Fibroblast of peridontal ligament (primary cell): ENCODE results near the gene ERP44.
"Not testable (repeated sequence)": the region's sequence is repeated elsewhere in the genome, so short reads cannot be mapped to it uniquely, and the experiment has no call there.

Source experiments
- DNase-seq: peaks from one replicate; pipeline ENCODE4 v3.0.0-alpha.2; 2010; ENCODE audit errors: extremely low read depth

The ERP44 gene

DNA sequence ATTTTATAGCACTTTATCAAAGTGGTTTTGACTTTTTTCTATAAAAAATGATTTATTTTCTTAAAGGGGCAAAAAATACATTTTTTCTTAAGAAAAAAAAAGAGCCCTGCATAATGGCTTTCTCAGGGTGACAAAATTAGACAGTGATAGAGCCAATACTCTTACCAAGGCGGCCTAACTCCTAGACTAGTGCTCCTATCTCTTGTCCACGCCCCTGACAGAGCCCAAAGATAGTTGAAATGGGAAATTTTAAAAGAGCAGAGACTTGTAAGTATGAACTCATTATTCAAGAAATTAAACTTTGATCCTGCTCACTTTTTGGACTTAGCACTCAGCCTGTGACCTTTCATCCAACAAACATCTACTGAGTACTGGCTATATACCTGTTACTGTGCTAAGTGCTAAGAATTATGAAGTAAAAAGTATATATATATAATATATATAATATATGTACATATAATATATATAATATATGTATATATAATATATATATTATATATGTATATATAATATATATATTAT is 1.4 kb upstream of the ERP44 start:
- DNase-seq, result no peak

DNA sequence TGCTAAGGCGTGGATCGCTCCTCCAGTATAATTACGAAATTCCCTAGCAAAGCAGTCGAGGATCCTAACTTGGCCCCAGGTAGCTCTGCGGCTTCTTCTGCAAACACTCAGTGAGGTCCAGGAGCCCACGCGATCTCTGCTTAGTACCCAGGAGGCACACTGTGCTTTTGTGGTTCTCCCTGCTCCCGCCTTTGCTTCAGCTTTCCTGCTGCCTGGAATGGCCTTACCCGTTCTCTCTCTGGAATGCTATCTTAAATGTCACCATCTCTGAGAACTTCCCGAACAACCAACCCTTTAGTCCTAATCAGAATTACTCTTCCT is 882 bp upstream of the ERP44 start:
- DNase-seq, result no peak

DNA sequence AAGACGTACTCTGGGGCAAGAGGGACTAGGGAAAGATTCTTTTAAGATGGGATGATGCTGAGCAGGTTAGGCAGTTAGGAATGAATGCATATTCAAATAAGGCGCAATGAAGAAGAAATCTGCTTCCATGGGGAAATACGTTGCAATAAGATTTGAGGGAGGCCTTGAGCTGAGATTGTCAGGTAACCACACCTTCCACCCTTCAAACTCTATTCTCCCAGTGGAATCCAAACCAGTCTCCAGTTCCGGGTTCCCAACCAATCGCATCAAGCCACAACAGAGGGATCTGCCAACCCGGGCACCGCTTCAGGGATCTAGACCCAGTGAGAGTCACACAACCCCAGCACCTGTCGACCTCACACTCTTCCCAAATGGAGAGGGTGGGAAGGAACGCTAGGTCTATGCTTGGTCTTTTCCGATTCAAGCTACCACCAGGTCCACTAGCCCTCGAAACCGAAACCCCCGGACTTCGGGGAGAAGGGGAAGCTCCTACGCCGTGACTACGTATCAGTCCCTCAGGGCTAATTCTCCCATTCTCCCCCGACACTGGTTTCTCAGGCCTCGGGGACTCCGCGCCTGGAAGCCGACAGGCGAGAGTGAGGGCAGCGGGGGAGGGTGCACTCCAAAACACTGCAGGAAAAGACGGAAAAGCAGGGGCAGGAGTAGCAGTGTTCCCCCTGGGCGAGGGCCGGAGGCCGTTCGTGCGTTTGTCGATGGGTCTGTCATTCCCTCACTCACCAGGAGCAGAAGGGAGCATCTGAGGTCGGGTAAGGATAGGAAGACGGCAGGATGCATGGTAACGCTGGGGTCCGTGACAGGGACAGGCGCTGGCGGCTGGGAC is 534 bp downstream of the ERP44 start:
- peak; percentile 43 for DNase-seq

DNA sequence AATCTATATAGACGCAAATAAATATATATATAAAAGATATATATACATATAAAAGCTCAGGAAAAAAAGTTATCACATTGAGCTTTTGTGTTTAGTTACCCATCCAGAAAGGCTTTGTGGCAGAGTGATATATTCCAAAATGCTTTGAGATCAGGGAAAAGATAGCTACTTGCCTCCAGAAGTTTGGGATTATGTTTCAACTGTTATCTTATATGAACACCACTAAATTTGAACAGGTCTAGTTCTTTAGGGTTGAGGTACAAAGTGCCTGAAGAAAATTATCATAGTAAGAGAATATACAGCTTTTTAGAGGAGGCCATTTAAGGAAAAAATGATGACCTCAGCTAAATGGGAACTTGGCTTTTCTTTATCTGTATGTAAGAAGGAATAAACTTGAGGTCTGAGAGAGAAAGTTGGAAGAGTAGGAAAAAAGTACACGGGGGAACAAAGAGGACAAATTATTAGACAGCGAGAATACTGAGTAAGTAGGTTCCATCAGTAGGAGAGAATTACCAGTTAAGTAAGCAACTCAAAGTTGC is 2.4 kb downstream of the ERP44 start:
- DNase-seq, result no peak

DNA sequence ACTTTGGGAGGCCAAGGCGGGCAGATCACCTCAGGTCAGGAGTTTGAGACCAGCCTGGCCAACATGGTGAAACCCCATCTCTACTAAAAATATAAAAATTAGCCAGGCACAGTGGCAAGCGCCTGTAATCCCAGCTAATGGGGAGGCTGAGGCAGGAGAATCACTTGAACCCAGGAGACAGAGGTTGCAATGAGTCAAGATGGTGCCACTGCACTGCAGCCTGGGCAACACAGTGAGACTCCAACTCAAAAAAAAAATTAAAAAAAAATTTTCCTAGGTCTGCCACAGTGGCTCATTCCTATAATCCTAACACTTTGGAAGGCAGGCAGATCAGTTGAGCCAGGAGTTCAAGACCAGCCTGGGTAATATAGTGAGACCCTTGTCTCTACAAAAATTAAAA is 4.4 kb downstream of the ERP44 start:
- not testable (repeated sequence) for DNase-seq

DNA sequence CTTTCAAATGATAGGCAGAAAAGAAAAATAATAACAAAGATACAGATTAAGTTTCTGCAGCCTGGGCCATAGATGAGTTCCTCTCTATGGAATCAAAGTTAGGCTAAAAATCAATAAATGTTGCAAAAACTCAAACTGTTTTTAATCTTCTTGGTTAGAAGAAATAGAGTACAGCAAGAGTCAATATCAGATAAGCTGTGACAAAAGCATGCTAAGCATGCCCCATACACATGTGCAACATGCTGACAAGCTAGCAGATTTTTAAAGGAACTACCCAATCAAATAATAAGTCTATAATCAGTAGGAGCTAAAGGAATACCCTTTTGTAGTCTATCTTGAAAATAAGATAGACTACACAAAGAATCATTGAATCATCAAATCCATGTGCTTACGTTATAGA is 6.7 kb downstream of the ERP44 start:
- no peak for DNase-seq

DNA sequence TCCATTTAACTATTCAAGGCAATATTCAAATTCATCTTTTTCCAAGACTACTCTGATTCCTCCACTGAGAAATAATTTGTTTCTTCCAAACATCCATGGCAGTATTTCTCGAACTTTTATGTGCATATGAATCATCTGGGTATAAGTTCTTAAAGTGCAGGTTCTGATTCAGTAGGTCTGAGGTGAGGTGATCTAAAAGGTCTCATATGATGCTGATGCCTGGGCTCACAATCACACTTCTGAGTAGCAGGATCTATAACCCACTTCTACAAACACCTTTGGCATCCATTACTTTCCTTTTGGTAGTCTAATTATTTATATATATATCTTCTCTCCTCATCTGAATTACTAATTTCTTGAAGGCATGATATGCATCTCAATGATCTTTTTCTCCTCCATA is 7.2 kb downstream of the ERP44 start:
- DNase-seq, result no peak

DNA sequence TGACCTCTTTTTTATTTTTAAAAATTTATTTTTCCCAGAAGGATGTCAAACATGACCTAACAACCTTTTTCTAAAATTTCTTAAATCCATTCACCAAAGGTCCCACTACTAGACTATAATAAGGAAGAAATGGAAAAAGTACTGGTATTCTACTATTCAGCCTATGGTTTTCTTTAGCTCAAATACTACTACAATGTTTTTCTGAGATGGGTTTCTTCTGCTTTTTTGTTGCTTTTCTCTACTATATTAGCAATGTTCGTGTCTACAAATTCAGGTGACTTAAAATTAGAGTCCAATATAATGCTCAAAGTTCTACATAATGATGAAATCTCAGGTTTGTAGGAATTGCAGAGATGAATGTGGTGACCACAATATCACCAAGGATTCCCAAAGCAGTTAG is 7.9 kb downstream of the ERP44 start:
- no peak for DNase-seq

DNA sequence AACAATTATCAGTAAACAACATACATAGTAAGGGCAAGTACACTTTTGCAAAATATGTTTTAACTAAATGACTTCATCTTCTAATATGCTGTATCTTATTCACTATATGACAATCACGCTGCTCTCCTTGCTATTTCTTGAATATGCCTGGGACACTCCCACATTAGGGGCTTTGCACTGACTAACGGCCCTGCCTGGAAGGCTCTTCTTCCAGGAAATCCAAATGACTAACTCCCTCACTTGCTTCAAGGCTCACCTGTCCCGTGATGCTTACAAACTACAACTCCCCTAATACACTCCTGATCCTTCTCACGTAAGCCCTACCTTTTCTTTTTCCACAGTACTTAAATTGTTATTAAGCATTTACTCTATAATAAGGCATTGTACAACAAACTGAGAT is 10.6 kb downstream of the ERP44 start:
- DNase-seq, result no peak

DNA sequence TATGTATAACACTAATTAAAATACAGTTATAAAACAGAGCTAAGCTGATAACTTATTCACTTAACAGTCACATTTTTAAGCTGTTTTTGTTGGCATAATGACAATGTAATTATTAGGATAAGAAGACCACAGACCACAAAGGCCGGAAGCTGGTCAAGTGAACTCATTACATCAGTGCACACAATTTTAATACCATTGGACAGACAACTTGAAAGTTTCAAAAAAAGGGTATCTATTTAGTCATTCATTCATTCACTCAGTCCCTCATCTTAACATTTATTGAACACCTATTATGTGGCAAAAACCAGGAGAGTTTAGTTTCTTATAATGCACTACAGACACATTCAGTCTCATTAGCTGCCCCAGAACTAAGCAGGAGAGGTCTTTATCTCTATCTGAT is 11.6 kb downstream of the ERP44 start:
- no peak for DNase-seq

DNA sequence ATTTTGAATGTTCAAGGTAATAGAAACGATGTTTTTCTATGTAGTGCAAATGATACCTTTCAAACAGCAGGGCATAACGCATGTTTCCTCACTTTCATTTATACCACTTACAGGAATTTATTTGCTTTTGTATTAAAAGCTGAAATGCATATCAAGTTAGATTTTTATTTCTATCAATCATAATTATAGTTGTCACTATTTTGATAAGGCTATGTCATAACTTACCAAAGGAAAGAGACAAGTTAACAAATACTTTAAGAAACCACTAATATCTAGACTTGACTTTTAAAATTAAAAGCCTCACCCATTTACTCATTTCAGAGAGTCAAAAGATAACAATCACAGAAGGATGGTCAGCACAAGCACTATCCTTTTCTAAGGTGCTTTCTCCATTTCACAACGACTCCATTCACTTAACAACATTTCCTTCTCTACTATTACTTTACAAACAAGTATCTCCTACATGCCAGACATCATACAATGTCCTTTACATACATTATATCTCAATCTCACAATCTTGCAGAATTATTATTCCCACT is 12.6 kb downstream of the ERP44 start:
- DNase-seq, result no peak

DNA sequence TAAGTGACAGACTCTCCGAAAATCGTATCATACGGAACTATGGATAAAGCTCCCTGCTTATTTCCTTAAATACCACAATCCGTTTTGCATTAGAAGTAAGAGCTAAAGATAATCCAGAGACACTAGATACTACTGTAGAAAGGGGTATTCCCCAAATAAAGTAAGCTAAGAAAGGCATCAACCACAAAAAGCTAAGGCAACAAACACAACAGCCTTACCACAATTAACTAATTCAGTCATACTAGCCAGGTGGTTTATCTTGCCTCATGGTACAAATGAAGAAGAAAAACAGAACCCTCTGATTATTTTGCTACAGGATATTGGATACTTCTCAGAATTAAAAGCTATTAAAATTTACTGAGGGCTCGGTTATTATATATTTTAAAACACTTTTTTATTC is 14.1 kb downstream of the ERP44 start:
- no peak for DNase-seq

DNA sequence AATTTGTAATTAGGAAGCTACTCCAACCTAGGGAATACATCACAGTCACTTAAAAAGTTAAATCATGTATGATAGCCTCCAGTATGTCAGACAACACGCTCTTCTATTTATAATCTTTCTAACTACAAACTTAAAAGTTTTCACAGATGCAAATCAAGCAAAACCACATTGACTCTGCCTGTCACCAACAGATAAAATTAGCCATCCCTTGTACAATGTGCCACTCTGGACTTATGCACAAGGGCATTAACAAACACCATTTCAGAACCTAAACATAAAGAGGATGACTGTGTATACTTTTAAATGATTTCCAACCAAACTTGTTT is 14.7 kb downstream of the ERP44 start:
- no peak for DNase-seq

DNA sequence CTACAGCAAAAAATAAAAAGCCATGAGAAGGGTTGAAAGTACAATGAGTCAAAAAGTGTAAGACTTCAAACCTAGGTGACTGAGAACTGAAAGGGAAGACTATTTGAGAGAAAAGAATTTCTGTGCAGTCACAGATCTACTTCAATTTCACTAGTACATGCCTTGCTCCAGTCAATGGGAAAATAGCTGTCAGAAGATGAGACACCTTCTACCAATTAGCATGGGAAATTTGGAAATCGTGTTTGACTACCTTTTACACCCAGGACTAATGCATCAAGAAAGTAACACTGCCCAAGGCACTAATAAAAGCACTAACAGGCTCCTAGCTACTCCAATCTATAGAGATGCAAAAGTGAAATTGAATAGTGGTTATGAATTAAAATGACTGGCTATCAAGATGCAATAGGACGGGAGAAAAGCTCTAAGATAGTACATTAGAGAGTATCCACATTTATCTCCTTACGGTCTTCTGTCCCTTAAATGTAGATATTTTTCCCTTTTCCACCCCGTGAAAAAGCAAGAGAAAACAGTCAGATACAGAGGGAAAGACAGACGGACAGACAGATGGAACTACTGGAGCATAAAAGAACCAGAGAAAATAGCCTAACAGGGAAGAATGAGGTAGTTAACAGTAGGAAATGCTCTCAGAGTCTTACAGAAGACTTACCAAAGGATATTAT is 15.2 kb downstream of the ERP44 start:
- DNase-seq, result no peak

DNA sequence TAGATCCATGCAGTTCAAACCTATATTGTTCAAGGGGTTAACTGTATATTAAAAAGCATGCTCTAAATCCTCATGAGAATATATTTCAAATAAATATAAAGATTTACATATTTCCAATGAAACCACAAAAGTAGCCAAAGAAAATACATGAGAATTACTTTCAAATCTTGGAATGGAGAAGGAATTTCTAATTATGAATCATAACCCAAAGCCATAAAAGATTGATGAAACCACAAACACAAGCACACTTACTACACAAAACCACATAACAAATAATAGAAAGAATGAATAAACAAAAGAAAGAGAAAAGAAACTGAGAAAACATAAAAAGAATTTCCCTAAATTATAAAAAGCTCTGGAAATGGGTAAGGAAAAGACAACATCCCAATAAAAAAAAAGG is 16.0 kb downstream of the ERP44 start:
- peak; percentile 81 for DNase-seq

DNA sequence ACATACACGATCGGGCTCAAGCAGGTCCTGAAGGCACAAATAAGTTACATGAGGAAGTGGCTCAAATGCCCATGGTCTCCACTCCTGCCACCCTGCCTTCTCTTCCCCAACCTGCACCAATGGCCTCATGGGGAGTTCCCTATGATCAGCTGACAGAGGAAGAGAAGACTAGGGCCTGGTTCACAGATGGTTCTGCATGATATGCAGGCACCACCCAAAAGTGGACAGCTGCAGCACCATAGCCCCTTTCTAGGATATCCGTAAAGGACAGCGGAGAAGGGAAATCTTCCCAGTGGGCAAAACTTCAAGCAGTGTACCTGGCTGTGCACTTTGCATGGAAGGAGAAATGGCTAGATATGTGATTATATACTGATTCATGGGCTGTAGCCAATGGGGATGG is 22.5 kb downstream of the ERP44 start:
- not testable (repeated sequence) for DNase-seq

DNA sequence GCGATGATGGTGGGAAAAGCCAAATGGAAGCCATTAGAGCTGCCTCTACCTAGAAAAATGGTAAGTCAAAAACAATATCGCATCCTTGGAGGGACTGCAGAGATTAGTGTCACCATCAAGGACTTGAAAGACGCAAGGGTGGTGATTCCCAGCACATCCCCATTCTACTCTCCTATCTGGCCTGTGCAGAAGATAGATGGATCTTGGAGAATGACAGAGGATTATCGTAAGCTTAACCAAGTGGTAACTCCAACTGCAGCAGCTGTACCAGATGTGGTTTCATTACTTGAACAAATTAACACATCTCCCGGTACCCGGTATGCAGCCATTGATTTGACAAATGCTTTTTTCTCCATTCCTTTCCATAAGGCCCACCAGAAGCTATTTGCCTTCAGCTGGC is 23.8 kb downstream of the ERP44 start:
- DNase-seq, result no peak

DNA sequence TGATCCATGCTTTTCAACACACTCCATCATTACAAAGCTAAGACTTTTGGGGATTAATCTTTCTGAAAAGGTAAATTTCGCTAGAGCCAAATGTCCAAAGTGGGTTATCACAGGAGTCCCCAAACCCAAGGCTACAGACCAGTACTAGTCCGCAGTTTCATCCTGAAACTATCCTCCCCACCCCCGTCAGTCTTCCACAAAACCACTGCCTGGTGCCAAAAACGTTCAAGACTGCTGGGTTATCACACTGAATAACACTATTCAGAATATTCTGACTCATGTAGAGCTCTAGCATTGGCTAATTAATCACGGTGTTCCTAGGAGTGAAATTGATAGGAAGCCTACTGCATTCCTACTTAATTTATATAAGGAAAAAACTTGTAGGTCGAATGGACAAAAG is 24.7 kb downstream of the ERP44 start:
- no peak for DNase-seq

DNA sequence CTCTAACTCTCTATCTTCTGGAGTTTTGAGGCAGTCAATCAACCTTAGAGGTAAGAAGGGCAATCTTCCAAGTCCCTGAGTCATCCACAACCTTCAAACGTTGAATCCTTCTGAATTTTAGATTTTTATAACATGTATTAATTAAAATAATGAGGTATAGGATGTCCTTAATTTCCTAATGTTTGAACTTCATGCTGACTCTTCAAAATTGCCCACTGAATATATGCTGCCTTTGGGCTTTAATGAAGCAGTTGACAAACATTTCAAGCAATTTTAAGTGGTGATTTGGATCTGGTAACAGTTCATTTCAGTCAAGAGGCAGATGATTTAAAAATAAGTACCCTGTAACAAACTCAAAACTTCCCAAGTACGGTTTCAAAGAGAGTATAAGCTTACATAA is 26.0 kb downstream of the ERP44 start:
- DNase-seq, result no peak

DNA sequence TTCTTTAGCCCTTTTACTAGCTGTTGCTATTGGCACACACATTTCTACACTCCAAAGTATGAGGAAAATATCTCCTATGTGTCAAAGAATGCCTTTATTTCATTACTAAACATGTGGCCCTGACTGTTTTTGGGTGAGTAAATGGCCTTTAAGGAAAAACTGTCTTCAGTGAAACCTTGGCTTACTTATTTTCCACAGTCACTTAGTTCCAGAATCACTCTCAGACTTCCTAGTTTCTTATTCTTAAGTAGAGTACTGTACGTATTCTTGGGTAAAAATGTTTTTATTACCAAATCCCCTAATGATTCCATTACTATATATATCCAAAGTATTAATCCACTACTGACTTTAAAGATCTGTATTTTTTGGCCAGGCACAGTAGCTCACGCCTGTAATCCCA is 27.5 kb downstream of the ERP44 start:
- no peak for DNase-seq

DNA sequence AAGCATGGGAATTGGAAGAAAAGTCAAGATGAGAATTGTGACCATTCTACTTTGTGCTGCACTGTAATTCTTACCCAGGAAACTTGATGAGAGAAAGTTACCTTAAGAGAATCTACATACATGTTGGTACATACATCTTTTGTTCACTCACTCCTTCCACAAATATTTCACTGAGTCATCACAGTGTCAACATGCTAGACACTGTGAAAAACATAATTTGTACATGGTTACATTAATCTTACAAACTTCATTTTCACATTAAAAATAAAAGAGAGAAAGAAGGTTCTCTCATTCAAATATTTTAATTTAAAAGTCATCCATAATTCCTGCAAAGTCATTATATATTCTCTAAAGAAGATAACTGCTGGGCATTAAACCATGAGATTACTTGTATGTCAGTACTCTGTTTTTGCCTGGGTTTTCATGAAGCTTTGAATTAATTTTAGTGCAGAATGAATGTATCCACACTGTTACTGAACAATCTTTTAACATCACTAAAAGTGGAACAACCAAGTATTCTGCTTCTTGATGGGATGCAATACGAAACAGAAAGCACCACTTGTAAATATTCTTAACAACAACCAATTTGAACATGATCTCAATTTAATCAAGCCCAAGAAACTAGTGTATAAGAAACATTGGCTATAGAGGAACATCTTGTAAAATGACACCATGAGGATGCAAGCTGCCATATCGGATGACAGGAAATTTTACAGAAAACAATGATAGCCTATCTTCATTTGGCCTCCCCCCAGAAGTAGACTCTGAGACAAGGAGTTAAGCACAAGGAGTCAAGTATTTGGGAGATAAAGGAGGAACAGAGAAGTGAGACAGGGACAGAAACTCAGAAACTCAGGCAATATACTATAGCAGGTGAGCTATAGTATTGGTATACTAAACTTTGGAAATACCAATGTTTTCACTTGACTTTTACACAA is 28.4 kb downstream of the ERP44 start:
- no peak for DNase-seq

DNA sequence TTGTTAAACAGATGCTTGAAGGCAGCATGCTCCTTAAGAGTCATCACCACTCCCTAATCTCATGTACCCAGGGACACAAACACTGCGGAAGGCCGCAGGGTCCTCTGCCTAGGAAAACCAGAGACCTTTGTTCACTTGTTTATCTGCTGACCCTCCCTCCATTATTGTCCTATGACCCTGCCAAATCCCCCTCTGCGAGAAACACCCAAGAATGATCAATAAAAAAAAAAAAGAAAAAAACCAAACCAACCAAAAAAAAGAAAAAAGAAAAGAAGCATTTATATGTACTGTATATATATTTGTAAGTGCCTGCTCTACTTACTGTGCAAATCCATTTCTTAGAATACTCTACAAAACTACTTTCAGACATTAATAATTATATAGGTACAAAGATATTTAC is 29.7 kb downstream of the ERP44 start:
- not testable (repeated sequence) for DNase-seq
